ENCODE results near the gene SACS. TPM values are rescaled to one million over a fixed set of nuclear protein-coding genes. Genes with fewer than 3 reads are reported as not detected.
A peak's percentile ranks its signal among the peaks of the same experiment; 100 is the strongest.

Gene SACS
- 41.0 and 44.8 TPM in 2 replicates for total RNA-seq (2014; rRNA removed; shearing (Covaris generic))
- polyA plus RNA-seq (2015; cell fraction: cytosol; rRNA removed): 15.0 and 17.7 TPM in 2 replicates
- polyA plus RNA-seq (2015; cell fraction: nucleus; rRNA removed): 90.1 and 114 TPM in 2 replicates

- DNase-seq (ENCODE audit: low read depth, low spot score): peak; percentile 37
- in situ Hi-C loops (cut with HindIII; ENCODE audit: low pct_unique_long_range_greater_than_20kb, low sequenced_read_pairs): no loop called here
Observed at GRCh38 chr13:23433171-23434153, at the start of gene SACS. SACS (minus strand) TSS chr13:23433702; CDS start chr13:23411239, 22,463 bp downstream.

GRCh38 chr13:23480324-23480723 is 46.8 kb upstream of the SACS start:
- no peak for DNase-seq (ENCODE audit: low read depth, low spot score)
- in situ Hi-C loops (cut with HindIII; ENCODE audit: low pct_unique_long_range_greater_than_20kb, low sequenced_read_pairs): no loop called here

GRCh38 chr13:23477101-23477500 is 43.6 kb upstream of the SACS start:
- peak; percentile 37 for DNase-seq (ENCODE audit: low read depth, low spot score)
- in situ Hi-C loops (cut with HindIII; ENCODE audit: low pct_unique_long_range_greater_than_20kb, low sequenced_read_pairs): no loop called here

GRCh38 chr13:23473221-23473620 is 39.7 kb upstream of the SACS start:
- DNase-seq (ENCODE audit: low read depth, low spot score): no peak
- in situ Hi-C loops (cut with HindIII; ENCODE audit: low pct_unique_long_range_greater_than_20kb, low sequenced_read_pairs): no loop called here

GRCh38 chr13:23472189-23472588 is 38.7 kb upstream of the SACS start:
- no peak for DNase-seq (ENCODE audit: low read depth, low spot score)
- in situ Hi-C loops (cut with HindIII; ENCODE audit: low pct_unique_long_range_greater_than_20kb, low sequenced_read_pairs): no loop called here

GRCh38 chr13:23470790-23471614 is 37.5 kb upstream of the SACS start:
- DNase-seq (ENCODE audit: low read depth, low spot score): peak; percentile 98
- in situ Hi-C loops (cut with HindIII; ENCODE audit: low pct_unique_long_range_greater_than_20kb, low sequenced_read_pairs): no loop called here

- in situ Hi-C loops (cut with HindIII; ENCODE audit: low pct_unique_long_range_greater_than_20kb, low sequenced_read_pairs): no loop called here
- DNase-seq (ENCODE audit: low read depth, low spot score): peak; percentile 73
Observed at GRCh38 chr13:23469951-23470421, 36.5 kb upstream of the SACS start.

- peak; percentile 39 for DNase-seq (ENCODE audit: low read depth, low spot score)
- in situ Hi-C loops (cut with HindIII; ENCODE audit: low pct_unique_long_range_greater_than_20kb, low sequenced_read_pairs): no loop called here
Observed at GRCh38 chr13:23468811-23469210, 35.3 kb upstream of the SACS start.

- in situ Hi-C loops (cut with HindIII; ENCODE audit: low pct_unique_long_range_greater_than_20kb, low sequenced_read_pairs): no loop called here
- no peak for DNase-seq (ENCODE audit: low read depth, low spot score)
Observed at GRCh38 chr13:23467932-23468278, 34.4 kb upstream of the SACS start.

- DNase-seq (ENCODE audit: low read depth, low spot score): peak; percentile 82
- in situ Hi-C loops (cut with HindIII; ENCODE audit: low pct_unique_long_range_greater_than_20kb, low sequenced_read_pairs): no loop called here
Observed at GRCh38 chr13:23467048-23467931, 33.8 kb upstream of the SACS start.

GRCh38 chr13:23466144-23467002 is 32.9 kb upstream of the SACS start:
- in situ Hi-C loops (cut with HindIII; ENCODE audit: low pct_unique_long_range_greater_than_20kb, low sequenced_read_pairs): no loop called here
- peak; percentile 82 for DNase-seq (ENCODE audit: low read depth, low spot score)

GRCh38 chr13:23463661-23464060 is 30.2 kb upstream of the SACS start:
- in situ Hi-C loops (cut with HindIII; ENCODE audit: low pct_unique_long_range_greater_than_20kb, low sequenced_read_pairs): no loop called here
- DNase-seq (ENCODE audit: low read depth, low spot score): no peak

GRCh38 chr13:23462815-23463559 is 29.5 kb upstream of the SACS start:
- in situ Hi-C loops (cut with HindIII; ENCODE audit: low pct_unique_long_range_greater_than_20kb, low sequenced_read_pairs): no loop called here

GRCh38 chr13:23461544-23461943 is 28.0 kb upstream of the SACS start:
- in situ Hi-C loops (cut with HindIII; ENCODE audit: low pct_unique_long_range_greater_than_20kb, low sequenced_read_pairs): no loop called here
- no peak for DNase-seq (ENCODE audit: low read depth, low spot score)

More at GRCh38 chr13:23462815-23463559, 29.5 kb upstream of the SACS start:
- no peak for DNase-seq (ENCODE audit: low read depth, low spot score)

- no peak for DNase-seq (ENCODE audit: low read depth, low spot score)
- in situ Hi-C loops (cut with HindIII; ENCODE audit: low pct_unique_long_range_greater_than_20kb, low sequenced_read_pairs): no loop called here
Observed at GRCh38 chr13:23460921-23461320, 27.4 kb upstream of the SACS start.

- DNase-seq (ENCODE audit: low read depth, low spot score): no peak
- in situ Hi-C loops (cut with HindIII; ENCODE audit: low pct_unique_long_range_greater_than_20kb, low sequenced_read_pairs): no loop called here
Observed at GRCh38 chr13:23460309-23460708, 26.8 kb upstream of the SACS start.

Data from SK-MEL-5 (cell line).